Urothelium cell line (cell line): ENCODE measurements around the gene CDK17.
"Not testable (repeated sequence)": the region's sequence is repeated elsewhere in the genome, so short reads cannot be mapped to it uniquely, and the experiment has no call there.

Source experiments
- DNase-seq: peaks from one replicate; pipeline ENCODE4 v3.0.0; 2011; ENCODE audit warnings: low spot score, mixed read lengths
- FAIRE-seq: peaks from 2 replicates; lab custom pipeline; 2011; peaks lifted over from hg19 to GRCh38; lab: Jason Lieb, UNC

CDK17 gene

DNA sequence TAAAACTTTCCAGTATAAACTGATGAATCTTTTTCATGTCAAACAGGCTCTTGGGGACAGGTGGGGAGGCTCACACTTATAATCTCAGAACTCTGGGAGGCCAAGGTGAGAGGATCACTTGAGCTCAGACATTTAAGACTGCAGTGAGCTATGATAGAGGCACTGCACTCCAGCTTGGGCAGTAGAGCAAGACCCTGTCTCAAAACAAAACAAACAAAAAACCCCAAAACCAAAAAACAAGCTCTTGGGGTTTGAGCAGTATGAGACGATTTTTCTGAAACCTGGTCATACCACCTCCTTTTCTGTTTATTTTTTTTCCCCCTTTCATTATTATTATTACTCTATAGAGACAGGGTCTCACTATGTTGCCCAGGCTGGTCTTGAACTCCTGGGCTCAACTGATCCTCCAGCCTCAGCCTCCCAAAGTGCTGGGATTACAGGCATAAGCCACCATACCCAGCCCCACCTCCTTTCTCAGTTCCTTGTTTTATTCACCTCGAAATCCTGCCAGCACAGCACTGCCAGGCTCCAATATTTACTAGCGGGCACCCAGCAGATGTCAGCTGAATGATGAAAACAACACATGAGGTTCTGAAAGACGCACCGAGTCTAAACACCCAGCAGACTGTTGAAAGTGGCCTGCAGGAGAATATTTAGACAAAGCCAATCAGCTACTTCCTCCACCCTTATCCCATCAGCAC lies 19.5 kb upstream of the CDK17 start:
- DNase-seq (no peak), FAIRE-seq (no peak)

DNA sequence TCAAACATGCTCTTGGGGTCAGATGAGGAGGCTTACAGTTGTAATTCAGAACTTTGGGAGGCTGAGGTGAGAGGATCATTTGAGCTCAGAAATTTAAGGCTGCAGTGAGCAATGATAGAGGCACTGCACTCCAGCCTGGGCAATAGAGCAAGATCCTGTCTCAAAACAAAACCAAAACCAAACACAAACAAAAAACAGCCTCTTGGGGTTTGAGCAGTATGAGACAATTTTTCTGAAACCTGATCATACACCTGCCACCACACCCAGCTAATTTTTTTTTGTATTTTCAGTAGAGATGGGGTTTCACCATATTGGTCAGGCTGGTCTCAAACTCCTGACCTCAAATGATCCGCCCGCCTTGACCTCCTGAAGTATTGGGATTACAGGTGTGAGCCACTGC lies 17.4 kb upstream of the CDK17 start:
- not testable (repeated sequence) for FAIRE-seq, DNase-seq

DNA sequence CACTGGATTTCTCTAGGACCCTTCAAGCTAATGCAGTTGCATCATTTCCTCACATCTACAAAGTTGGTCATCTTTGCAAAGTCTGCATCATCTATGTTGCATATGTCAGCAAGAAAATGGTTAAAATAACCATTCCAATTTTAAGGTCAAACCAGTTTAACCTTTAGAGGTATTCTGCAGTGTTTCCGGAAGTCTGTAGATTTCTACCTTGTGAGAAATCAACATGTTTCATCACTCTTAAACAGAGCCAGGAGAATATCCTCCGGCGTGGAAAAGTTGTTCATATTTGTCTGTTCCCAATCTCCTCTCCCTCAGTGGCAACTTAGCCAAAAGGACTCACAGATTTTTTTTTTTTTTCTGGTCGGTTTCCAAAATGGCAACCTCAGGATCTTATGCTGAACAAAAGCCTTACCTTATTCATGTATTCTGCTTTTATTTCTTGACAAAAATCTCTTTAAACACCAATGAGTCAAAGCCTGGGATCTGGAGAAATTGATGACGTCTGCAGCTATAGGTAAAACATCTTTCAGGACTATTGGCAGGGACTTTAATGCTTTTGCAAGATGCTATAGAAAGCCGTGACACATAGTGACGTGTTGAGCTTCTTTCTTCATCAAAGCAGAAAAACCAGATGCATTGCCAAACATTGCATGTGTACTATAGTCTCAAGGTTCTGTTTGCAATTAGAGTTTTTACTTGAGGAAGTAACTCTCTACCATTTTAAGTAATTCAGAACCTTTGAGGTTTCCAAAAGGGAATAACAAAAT lies 16.0 kb upstream of the CDK17 start:
- FAIRE-seq (no peak), DNase-seq (no peak)

DNA sequence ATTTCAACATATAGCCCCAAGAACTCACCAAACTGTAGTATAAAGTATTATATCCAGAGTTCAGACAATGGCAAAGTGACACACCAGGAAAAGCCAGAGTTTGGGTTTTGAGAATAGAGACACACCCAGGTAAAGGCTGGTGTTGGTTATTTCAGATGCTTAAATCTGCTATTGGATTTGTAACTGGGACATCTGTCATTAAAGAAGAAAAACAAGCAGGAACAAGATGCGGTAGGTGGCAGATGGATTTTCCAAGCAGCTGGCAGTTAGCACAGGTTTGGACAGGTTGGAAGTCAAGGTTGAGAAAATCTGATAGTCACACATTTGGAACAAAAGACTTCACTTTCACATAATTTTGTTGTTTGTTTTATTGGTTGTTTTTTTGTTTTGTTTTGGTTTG lies 14.4 kb upstream of the CDK17 start:
- FAIRE-seq, result no peak
- DNase-seq, result no peak

DNA sequence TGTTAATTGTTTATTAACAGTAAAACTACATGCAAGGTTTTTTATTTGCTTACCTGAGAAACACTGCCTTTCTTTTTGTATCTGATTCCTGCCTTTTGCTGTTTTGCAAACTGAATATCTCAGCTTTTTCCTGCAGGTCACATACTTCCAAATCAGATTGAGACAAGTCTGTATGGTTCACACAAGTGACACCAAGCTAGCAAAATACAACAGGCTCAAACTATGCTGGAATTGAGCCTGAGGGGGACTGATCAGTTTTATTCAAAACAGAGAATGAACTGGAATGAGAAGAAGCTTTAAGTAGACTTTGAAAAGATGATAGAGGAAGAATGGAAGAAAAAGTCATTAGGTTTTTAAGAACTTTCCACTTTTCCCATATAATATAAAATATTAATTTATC lies 12.2 kb upstream of the CDK17 start:
- DNase-seq (no peak), FAIRE-seq (no peak)

DNA sequence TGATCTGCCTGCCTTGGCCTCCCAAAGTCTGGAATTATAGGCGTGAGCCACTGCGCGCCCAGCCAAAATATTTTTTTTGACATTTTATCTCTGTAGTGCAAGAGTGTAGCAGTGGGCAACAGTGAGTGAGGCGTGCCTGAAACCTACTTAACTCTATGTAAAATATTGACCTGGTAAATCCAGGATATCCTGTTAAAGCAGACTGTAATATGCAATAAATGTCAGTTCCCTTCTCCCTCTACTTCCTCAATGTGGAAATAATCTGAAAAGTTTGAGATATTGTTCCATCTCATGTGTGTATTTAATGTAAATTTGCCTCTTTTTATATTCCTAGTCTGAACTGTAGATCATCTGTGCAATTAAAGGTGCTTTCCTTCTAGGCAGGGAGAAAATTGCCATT lies 9.5 kb upstream of the CDK17 start:
- no peak for DNase-seq
- no peak for FAIRE-seq

DNA sequence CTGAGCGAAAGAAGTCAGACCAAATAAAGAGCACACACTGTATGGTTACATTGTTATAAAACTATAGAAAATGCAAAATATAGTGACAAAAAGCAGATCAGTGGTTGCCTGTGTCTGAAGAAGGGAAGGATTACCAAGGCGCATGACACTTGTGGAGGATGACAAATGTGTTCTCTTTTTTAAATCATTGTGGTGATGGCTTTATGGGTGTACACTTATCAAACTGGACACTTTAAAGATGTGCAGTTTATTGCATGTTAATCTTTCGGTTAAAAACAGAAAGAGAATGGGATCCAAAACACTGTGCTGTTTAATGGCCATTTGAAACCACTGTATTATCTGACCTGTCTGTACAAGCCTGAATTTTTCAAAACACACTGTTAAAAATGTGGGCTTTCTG lies 8.8 kb upstream of the CDK17 start:
- no peak for DNase-seq
- no peak for FAIRE-seq

DNA sequence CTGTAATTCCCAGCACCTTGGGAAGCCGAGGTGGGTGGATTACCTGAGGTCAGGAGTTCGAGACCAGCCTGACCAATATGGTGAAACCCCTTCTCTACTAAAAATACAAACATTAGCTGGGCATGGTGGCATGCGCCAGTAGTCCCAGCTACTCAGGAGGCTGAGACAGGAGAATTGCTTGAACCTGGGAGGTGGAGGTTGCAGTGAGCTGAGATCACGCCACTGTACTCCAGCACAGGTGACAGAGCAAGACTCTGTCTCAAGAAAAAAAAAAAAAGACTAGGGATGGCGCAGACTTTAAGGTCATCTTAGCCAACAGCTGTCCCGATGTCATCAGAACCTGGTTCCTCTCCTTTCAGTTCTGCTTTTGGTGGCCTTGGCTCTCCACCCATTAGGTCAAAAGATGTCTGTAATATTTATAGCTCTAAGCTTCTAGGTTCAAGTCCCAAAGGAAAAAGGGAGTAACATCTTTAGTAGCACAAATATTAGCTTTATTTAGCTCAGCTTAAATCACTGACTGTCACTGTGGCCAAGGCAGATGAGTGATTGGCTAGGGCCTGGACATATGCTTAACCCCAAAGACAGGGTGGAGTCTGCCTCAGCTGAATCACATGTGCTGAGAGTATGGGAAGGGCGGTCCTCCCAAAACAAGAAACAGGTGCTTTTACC lies 7.3 kb upstream of the CDK17 start:
- not testable (repeated sequence) for FAIRE-seq, DNase-seq

DNA sequence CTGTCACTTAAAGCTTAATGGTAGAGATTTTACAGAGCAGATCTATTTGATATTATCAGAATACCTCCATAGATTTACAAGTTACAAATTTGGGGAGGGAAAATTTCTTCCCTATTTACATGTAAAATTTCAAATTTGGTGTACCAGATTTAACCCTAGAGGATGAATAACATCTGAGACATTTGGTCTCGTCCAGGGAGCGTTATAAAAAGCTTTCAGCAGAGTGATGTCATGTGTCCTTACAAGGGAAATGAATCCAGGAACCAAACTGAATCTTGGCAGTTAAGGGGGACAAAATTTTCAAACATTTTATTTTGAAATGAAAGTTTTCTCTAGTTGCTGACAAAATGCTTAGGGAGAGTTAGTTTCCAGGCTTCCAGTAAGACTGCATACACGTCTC lies 4.5 kb upstream of the CDK17 start:
- DNase-seq (no peak), FAIRE-seq (no peak)

DNA sequence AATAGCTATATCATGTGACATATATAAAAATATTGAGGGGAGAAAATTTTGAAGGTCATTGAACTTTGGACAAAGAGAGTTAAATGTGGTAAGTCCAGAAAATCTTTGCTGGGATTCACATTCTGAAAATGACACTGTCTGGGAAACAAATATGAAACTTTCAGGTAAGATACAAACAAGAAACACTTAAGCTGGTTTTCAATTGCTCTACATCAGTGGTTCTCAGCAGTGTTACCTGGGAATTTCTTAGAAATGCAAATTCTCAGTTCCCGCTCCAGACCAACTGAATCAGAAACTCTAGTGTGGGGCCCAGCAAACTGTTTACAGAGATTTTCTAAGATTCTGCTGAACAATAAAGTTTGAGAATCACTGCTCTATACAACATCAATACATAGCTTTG lies 3.6 kb upstream of the CDK17 start:
- no peak for FAIRE-seq

DNA sequence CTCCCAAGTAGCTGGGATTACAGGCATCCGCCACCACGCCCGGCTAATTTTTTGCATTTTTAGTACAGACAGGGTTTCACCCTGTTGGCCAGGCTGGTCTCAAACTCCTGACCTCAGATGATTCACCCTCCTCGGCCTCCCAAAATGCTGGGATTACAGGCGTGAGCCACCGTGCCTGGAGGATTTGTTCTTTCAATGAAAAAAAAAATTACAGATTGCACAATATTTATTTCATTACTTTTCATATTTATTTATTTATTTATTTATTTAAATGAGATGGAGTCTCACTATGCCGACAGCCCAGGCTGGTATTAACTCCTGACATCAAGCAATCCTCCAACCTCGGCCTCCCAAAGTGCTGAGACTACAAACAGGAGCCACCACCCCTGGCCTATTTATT lies 2.3 kb upstream of the CDK17 start:
- FAIRE-seq, DNase-seq: not testable (repeated sequence)

More for the DNA sequence above, 3.6 kb upstream of the CDK17 start:
- no peak for DNase-seq

DNA sequence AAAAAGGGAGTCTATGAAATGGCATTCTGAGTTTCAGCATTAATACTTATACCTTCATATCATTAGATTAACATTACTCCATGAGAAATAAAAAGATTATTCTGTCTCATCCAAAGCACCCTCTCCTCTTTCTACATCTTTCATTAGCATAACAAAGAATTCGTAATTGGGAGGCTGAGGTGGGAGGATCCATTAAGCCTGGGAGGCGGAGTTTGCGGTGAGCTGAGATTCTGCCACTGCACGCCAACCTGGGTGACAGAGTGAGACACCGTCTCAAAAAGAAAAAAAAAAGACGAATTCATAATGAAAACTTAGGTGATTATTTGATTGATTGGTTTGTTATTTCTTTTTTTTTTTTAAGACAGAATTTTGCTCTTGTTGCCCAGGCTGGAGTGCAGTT lies 1.8 kb upstream of the CDK17 start:
- FAIRE-seq, result no peak
- no peak for DNase-seq

DNA sequence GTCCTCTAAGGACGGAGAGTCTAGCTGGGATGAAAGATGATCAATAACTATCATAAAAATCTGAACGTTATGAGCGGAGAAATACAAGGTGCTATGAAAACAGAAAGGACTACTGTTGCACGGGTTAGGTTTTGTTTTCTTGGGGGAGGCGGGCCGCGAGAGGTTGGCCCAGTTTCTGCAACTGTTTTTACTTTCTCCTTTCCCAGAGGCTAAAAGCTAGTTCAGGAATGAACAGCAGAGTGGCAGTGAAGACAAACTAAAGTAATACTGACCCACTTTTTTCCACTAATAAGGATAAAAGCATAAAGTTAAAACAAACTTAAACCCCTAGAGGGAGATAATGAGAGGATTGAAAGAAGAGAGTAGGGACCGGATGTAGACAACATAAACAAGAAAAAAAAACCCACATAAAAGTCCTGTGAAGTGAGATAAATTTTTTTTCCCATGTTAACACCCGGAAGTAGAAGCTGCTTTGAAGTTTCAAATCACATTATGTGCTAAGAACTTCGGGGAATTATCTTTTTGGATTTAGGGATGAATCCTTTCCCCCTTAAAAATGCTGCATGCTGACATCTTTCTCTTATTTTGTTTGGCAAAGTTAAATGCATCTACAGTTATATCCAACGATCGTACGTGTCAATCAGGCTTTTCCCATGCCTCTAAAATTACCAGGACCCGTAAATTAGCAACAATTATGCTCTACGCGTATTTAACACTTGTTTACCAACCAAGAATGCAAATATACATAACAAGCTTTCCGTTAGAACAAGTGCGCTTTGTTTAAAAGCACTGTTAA lies 1.0 kb upstream of the CDK17 start:
- DNase-seq, result peak; percentile 39
- FAIRE-seq, result no peak

DNA sequence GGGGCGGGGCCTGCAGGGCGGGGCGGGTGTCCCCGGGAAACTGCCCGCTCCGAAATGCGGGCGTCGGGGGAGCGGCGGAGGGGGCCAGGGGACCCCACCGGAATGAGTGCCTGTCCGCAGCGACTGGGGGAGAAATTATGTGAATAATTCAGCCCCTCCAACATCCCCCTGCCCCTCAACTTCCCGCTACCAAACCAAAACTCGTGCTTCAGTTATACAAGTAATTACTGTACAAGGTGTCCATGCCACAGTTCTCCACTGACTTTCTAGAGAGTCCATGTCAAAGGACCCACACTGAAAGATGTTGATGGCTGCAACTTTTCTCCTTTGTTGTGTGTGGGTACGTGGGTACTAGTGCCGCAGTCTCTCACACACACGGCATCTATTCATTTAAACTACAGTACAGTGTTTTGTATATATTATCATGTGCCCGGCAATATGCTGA lies 414 bp upstream of the CDK17 start:
- no peak for FAIRE-seq

DNA sequence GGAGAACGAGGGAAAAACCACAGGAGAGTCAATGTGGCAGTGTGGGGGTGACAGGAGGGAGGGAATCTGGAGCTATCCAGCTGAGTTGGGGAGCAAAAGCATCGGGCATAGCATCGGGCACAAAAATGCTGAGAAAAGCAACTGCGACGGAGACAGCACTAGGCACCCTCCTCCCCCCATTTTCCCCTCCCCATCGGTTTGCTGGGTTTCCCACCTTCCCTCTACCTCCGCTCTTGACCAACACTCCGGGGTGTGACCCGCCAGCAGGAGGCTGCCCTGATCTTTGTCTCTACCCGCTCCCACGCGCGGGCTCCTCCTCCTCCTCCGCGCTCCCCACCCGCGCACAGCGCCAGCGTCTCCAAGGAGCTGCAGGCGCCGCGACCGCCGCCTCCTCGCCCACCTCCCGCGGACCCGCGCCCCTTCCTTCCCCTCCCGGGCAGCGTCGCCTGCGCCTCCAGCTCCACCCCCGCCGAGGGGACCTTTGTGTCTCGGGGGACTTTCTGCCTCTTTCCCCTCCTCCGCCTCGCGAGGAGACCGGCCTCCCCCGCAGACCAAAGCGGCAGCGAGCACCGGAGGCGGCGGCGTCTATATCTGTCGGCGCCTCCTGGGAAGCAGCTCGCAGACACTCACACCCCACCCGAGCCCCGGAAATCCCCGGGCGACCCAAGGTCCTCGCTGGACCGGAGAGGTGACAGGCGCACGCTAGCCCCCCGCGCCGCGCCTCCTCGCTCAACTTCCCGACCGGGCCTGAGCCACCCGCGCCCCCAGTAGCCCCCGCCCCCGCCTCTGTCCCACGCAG lies 920 bp downstream of the CDK17 start:
- DNase-seq (peak; percentile 36), FAIRE-seq (no peak)

More for the DNA sequence above, 414 bp upstream of the CDK17 start:
- no peak for DNase-seq

DNA sequence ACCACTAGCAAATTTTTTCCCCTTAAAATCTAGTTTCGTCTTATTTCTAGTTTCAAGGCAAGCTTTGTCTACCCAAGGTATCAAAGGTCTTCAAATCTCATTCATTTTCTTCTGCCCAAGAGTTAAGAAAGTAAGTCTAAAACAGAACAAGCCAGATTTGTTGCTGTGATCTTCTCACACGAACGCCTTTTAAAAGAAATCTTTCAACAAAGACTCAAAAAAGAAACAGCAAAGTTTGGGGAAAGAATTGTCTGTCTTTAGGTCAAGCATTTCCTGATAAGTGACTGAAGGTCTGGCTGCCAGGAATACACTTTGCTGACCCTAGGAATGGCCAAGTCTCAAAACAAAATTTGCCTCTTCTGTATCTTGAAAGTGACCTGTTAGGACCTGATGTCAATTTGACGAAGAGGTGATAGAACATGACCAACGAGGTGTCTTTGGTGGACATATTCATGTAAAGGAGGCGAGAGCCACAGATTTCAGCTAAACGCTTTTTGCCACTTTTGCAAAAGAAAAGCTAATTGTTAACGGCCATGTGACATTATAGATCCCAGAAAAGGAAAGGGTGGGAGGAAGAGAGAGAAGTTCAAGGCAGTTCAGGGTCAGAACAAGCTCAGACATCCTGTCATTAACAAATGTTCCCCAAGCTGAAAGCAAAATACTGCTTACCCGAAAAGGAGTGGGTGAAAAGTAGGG lies 1.7 kb downstream of the CDK17 start:
- no peak for DNase-seq
- no peak for FAIRE-seq

DNA sequence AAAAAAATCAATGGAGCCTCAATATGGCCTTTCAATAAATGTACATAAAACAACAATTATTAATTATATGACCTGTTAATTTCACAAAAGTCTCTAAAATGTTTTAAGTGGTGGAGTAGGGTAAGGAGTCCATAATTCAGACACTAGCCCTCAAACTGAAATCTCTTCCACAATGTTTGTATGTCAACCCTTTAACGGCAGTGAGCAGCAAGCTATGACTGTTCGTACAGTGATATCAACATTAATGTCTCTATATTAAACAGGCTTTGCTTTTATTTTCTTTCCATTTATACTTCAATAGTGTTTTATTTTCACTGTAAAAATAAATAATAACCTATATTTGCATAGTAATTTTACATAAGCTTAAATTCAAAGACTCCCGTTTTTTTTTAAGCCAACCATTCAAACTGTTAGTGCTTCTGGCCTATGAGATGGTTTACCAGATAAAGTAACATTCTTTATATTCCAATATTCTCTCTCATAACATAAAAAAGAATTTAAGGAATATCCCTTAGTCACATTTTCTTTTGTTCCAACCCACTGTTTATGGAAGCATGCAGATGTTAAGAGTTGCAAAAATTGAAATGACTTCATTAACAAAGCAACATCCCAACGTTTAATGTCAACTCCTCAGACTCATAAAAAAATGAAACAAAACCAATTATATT lies 2.3 kb downstream of the CDK17 start:
- DNase-seq (no peak), FAIRE-seq (no peak)

DNA sequence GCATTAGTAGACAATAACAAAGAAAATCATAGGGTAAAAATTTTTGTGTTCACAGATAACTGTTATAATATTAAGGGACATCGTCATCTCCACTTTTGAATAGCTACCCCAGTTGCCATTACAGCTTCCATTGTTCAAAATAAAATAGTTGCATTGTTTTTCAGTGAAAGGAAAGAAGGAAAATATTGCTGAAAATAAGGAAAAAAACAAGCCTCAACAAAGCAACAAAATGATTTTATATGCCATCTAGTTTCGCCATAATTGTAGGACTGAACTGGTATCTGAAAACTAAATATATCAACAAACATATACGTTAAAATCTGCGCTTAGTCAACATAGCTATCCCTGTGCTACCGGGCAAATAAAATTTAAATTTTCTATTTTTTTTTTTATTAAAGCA lies 3.3 kb downstream of the CDK17 start:
- no peak for DNase-seq
- FAIRE-seq, result no peak

DNA sequence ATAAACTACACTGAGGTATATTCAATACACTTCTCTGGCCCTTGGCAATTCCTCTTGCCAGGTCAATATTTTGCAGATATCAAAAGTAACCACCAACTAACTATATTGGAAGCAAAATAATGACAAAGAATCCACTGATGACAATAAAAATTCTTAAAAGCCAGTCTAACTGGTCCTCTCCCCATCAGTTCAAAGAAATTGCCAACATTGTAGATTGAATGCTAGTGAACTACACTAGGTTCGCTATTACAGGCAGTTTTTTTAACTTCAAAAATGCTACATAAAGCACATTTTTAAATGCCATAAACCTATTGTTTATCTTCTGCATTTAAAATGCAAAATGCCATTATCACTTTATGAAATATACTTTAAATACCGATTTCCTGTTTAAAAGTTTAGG lies 4.0 kb downstream of the CDK17 start:
- no peak for FAIRE-seq
- no peak for DNase-seq
